NCI-H510A (cell line): ENCODE results near the gene GLB1L2.

ENCODE experiments used
- DNase-seq: peaks from one replicate; lab custom pipeline; 2025; lab: John Stamatoyannopoulos, UW

The GLB1L2 gene

DNA sequence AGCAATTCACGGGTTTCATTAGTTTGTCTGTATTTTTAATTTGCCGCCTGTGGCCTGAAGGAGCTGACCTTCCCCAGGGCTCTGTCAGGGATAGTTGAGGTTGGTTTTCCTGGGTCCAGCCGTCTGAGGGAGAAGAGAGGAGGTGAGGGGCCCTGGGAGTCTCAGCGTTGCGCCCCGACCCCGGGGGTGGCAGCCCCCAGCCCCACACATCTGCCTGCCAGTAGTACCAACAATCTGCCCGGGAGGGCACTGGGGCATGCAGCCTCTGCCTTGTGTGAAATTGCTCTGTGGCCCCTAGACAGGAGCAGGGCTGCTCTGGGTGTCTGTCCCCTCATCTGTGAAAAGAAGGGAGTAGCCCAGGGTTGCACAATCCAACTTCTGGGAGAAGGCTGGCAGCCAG is 73.6 kb downstream of the GLB1L2 start:
- no peak for DNase-seq

DNA sequence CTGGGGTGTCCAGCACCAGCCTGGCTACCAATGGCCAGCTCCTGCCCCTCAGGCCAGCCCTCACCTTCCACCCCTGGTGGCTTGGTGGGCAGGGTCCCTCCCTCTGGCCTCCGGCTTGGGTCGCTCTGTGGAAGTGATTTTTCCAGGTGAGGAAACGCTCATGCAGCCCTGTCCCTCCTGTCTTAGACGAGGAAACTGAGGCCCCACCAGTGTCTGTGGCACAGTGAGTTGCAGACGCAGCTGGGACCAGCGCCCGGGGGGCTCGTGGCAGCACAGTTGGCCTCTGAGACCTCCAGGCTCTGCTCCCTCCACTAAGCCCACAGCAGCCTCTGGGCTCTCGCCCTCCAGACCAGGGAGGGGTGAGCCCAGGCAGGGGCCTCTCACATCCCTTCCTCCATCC is 74.1 kb downstream of the GLB1L2 start:
- no peak for DNase-seq

DNA sequence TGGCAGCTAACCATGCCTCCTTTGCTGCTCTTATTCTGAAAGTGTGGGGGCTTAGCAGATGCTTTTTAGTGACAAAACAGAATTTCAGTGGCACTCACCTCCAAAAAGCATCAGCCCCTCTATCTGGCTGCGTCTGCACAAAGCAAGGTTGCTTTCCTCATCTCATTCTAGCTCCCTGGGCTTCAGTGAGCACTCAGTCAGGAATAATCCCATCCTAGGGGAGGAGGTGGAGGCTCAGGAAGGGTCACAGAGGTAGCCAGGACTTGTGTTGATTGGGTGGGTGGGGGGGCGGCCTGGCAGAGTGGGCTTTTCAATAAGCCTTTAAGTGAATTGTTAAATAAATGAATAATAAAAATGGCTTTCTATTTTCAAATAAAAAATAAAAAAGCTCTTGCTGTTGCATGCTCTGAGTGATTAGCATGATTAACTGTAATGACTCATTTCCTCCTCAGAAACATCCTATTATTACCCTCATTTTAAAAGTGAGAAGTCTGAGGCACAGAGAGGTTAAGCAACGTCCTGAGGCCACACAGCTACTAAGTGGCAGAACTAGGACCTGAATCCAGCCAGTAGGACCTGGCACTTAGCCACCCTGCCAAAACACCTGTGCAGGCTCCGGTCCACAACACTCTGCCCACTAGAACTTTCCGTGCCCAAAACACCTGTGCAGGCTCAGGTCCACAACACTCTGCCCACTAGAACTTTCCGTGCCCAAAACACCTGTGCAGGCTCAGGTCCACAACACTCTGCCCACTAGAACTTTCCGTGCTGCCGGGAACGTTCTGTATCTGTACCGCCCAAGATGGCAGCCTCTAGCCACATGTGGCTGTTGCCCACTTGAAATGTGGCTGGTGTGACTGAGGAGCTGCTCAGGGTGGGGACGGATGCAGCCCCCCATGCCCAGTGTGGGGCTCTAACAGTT is 74.7 kb downstream of the GLB1L2 start:
- no peak for DNase-seq

DNA sequence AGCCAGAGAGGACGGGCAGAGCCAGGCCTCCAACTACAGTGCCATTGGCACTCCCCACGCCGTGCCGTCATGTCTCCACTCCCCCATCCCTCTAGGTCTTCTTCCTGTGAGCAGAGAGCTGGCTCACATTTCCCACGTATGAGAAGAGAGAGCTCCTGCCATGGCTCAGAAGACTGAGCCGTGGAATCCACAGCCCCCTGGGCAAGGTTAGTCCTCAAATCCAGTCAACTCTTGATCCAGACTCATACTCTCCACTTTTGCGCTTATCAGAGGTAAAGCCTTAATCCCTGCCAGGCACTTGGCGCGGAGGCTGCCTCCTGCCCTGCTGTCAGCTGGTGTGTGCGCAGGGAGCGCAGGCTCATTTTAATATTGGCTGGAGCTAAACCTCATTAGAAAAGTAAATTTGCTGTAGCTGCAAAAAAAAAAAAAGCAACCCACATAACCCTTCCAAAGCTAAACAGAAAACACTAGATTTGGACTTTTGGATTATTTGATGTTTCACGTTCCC is 75.6 kb downstream of the GLB1L2 start:
- DNase-seq: no peak

DNA sequence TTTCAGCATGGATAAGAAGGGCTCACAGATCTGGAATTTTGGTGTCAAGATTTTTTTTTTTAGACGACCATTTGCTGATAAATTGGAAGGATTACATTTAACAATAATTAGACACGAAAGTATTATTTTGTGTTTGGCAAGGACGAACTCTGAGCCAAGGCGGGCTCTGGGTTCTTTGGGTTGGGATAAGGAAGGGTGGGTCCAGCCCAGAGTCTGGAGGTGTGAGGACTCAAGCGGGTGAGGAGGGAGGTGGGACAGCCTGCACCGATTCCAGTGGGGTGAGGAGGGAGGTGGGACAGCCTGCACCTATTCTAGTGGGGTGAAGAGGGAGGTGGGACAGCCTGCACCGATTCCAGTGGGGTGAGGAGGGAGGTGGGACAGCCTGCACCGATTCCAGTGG is 76.1 kb downstream of the GLB1L2 start:
- DNase-seq: no peak

DNA sequence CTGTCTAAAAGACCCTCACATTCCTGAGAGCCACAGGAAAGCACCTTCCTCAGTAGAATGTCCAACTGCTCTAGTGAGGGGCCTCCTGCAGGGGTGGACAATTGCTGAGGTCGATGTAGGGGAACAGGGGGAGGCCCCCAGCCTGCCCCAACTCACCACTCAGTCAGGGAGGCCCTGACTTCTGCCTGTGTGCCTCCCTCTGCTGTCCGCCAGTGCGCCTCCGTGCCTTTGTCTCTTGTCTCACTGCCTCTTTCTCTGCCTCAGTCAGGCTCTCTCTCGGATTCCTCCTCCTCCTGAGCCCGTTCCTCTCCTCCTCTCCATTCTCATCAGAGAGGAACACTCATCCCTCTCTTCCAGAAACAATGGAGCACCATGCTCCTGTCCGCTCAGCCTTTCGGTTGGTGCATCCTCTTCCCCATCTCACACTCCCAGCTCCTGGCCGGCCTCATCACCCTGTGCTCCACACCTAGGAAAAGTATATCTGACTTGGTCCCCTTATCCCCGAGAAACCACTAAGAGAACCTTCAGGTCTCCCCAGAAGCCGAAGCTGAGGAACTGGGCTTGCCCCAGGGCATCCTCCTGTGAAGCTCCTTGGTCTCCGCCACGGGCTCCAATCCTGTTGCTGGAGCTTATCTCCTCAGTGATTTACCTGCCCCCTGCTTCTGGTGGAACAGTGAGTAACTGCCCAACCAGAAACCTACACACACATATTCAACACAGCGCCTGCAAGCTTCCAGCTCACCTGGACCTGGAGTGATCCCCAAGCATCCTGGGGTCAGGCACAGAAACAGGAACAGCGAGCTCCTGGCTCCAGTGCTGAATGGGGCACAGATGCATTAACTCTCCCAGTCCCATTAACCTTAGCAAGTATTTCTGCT is 78.0 kb downstream of the GLB1L2 start:
- DNase-seq: no peak

DNA sequence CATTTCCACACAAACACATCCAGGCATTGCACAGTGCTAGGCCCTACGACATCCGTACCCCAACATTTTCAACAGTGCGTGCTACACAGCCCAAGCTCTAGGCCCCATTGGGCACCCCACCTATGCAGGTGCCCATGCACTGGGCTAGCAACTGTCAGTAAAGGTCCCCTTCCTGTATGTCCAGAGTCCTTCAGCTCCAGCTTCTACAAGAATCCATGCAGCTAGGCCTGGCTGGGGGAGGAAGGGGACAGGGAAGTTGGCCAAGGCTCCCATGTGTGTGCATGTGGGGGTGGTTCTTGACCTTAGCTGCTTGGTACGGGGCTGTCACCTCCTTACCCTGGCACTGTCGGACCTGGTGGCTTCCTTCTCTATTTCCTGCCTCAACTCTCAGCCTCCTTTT is 79.0 kb downstream of the GLB1L2 start:
- no peak for DNase-seq

DNA sequence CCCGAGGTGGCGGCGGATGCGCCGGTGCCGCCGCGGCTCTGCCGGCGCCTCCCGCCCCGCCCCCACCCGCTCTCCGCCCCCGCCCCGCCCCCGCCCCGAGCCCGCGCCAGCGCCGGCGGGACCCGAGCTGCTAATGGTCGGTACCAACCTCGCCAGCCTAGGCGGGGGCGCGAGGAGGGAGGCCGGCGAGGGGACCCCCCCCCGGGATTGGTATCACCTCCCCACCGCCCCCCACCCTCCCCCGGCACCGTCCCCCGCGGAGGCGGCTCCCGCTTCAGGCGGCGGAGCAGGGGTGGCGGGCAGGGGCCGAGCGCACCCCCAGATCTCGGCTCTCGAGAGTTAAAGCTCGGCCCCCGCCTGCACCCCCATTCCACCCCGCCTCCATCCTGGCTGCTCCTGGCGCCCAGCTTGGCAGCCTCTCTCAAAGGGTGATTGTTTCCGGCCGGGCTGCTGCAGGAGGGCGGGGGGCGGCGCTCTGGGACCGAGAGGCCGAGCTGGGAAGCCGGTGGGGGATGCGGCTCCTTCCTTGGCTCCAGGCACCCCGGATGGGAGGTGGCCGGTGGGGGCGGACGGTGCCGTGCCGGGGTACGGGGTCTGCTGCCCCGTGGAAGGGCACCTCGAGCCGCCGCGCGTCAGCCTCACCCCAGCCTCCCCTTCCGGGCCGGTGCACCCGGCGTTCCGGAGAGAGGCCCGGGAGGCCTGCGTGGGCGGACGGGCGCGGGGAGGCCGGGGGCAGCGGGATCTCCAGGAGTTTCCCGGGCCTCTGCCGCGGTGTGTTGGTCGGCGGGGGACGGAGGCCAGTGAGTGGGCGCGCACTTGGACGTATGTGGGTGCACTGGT is 80.6 kb downstream of the GLB1L2 start, which contains the start of gene B3GAT1:
TSS of gene B3GAT1 (minus strand) at position 40 of the 840 bp plus-strand sequence. CDS start 24,583 bp downstream, outside the sequence.
- DNase-seq: no peak

DNA sequence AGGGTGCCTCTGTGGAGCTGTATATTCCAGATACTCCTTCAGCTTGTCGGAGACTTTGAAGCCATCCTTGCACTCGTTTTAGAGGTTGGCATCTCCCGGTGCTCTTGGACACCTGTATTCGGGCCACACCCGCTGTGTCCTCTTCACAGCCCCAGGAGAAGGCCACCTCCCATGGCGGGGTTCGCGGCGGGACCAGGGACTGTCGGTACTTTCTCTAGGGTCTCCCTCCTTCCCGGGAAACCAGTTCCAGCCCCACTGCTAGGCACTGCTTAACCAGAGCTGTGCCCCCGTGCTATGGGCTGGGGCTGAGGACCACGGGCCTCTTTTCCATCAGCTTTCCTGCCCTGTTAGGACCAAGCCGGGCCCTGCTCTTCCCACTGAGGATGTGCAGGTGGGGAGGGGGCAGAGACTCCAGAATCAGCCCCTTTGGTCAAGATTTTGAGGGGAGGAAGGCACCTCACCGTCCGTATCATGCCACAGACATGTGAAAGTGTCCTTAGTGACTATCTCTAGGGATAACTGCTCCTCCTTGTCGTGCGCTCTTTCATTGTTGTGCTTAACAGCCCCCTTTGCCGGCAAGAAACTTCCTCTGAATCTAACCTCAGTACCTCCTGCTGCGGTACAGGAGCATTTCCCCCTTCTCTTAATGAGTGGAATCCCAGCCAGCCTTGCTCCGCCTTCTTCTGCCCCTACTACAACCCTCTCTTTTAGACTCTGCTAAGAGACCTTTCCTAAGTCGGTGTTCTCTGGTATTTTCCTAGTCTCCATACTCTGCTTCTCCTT is 81.4 kb downstream of the GLB1L2 start:
- no peak for DNase-seq

DNA sequence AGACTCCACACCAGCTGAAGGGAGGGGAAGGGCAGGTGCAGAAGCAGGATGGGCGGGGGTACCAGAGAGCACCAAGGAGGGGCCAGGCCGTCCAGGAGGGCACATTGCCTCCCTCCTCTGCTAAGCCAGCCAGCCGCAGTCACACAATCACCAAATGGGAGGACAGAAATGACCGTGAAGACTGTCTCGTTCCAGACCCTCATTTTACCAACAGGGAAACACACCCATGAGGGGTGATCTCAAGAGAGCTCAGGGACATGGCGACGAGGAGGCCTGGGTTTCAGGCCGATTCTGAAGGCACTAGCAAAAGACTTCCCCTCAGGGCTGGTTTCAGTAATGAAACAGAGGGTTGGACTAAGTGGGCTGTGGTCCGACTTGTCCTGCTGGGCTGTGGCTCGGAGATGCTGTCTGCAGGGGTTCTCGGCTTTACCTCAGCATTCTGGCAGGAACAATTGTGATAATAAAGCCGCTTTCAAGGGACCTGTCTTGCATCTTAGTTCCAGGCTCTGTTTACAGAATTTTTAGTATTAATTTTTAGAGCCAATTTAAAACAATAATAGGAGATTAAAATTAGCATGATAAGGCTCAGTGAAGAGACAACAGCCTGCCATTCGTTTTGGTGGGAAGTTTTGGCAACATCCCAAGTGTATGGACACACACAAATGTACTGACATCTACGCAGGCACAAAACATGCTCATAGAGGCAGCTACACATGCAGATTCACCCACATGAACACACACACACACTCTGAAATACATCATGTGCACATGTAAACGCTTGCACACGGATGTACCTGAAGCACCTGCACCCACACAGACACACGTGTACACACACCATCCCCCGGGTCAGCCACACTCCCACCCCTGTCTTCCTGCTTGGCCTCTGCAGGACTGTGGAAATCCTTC is 82.3 kb downstream of the GLB1L2 start:
- DNase-seq: no peak

DNA sequence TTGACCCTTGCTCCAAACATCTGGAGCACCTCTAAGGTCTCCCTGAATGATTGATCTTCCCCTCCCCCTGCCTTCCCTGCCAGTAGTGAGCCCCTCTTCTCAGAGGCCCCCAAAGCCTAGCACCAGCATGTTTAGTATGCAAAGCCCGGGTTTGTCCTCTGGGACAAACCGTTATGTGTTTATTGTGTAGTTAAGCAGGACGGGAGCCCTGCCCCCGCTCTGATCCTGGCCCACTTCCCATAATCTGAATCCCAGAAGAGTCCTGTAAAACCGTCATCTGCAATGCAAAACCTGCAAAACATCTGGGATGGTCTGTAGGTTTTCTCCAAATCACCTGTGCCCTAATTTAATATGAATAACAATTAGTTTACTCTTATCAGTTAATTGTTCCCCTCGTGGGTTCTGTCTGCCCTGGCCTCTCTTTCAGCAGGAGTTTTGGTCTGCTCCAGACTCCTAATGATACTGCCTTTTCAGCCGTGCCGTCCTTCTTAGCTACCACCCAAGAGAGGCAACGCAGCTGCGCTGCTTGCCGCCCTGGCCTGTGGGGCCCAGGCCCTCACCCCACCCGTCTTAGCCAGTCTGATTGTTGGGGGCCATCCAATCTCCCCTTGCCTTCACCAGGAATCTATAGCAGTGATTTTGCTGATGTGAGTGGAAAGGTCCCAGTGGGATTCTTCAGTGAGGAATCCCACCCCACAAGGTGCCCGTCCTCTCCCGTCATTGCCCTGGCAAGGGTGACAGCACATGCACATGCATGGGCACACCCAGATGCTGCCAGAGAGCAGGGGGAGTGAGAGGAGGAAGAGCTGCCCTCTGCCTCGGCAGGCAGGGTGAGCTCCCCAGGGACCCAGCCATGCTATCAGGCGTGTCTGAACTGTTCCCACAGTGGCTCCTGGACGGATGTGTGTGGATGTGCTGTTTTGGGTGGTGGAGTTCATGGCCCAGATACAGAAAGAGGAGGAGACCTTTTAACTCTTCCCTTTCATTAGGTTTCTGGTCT is 83.3 kb downstream of the GLB1L2 start:
- DNase-seq: no peak

DNA sequence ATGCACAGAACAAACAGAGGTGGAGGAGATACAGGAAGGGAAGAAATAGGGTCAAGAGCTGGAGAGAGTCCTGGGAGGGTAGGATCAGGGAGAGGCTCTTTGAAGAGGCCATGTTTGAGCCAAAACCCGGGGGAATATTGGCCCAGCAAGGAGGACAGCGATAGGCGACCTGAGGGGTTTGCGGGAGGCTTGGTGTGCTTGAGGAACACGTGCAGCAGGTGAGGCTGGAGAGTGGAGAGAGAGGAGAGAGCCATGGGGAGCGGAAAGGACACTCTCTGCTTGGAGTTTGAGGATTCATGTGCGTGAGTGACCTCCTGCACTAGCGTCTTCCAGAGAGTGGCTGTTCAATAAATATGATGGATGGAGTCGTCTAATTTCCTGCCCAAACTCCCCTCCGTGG is 84.9 kb downstream of the GLB1L2 start:
- DNase-seq: no peak

DNA sequence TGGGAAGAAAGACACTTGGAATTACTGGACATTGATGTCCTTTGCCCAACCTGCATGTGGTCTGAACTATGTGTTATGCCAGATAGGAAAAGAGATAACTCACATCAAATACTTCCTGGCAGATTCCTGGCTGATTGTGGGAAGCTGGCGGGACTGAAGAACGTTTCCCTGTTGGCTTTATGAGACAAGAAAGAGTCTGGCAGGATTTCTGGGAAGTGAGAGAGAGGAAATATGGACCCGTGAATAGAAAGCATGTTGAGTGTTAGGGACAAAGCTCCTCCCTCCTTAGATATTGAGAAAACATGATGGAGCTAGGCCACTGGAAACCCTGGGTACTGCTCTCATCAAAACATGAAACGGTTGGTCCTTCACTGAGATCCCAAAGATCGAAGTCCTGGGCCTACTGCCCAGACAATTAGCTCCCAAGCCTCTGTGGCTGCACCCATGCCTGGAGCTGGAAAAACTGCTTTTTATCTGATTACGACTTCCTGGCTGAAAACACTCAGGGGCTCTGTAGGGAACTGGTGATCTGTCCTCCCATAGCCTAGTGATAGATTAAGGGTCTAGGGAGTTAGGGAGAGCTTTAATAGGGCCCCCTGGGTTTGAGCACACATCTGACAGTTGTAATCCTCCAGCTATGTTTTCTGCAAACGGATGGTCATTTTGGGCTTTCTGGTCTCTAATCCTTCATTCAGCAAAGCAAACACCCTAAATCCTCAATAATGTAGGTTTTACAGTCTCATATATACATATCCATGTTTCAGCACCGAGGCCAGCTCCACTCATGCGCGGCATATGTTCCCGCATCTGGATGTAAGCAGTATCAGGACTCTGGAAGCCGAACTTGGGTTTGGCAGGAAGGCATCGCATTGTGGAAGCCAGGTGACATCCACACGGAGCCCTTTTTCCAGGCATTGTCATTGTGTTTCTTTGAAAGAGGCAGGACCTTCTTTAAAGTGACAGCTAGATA is 86.4 kb downstream of the GLB1L2 start:
- DNase-seq: no peak

DNA sequence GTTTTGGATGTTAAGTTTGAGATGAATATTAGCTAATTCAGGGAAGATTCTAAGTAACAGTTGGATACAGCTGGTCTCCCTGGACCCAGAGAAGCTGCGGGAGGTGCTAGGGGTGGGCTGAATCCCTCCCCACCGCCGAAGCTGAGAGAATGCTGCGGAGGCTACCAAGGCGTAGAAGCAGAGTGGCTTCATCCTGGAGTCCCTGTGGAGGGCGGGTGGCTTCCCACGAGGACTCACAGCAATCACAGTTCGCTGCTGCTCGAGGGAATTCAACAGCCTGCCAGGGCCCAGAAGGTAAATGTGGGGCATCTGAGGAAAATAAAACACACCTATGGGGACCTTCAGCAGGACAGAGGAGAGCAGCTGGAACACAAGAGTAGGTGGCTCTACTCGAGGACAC is 91.3 kb downstream of the GLB1L2 start:
- DNase-seq: no peak

DNA sequence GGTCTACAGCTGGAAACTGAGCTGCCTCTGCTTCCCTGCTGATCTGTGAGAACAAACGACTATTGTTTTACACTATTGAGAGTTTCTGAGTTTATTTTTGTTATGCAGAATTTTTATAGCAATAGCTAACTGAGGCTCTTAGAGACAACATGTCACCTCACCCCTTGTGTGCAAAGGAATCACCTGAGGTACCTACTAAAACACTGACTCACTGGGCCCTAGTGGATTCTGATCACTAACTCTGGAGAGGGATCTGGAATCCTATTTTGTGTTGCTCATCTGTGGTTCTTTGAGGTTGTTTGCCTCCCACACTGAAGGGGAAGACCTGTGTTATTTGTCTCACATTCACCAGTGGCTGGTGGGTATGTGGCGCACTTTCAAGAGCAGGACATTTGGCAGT is 93.6 kb downstream of the GLB1L2 start:
- DNase-seq: no peak
